GM03348 (cell line): Measurements from ENCODE around the gene TULP4.
A peak's percentile ranks its signal among the peaks of the same experiment; 100 is the strongest.
"Not testable (repeated sequence)": the region's sequence is repeated elsewhere in the genome, so short reads cannot be mapped to it uniquely, and the experiment has no call there.

Source experiments
- DNase-seq: peaks from one replicate; pipeline ENCODE4 v3.0.0; 2012; ENCODE audit warnings: low spot score

Gene TULP4

GRCh38 chr6:158531970-158532369 is 219.7 kb downstream of the TULP4 start:
- DNase-seq, result no peak

DNA sequence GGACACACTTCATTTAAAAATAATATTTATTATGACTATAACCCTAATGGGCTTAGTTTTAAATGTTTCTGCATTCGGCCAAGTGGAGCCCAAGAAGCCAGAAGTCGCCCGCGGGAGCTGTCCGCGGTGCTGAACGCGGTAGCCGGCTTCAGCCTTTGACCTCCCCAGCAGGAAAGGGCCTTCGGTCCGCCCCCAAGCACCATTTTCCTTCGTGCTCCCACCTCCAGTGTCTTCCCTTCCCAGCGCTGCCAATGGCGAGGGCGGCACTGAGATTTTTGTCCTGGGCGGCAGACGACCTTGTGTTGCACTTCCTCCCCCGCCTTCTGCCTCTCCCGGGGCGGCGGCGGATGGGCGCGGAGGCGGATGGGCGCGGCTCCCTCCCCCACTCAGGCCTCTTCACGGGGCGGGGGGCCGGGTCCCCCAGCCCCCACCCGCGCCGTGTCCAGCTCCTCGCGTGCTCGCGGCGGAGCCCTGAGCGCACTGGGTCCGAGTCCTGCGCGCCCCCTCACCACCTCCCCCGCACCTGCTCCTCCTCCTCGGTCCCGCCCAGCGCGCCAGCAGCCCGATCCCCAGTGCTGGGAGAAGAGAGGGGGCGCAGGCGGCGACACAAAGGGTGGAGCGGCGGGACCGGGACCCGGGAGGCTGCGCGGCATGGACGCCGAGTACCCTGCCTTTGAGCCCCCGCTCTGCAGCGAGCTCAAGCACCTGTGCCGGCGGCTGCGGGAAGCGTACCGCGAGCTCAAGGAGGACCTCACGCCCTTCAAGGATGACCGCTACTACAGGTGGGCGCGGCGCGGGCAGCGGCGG is 224.0 kb downstream of the TULP4 start:
- DNase-seq, result peak; percentile 87

DNA sequence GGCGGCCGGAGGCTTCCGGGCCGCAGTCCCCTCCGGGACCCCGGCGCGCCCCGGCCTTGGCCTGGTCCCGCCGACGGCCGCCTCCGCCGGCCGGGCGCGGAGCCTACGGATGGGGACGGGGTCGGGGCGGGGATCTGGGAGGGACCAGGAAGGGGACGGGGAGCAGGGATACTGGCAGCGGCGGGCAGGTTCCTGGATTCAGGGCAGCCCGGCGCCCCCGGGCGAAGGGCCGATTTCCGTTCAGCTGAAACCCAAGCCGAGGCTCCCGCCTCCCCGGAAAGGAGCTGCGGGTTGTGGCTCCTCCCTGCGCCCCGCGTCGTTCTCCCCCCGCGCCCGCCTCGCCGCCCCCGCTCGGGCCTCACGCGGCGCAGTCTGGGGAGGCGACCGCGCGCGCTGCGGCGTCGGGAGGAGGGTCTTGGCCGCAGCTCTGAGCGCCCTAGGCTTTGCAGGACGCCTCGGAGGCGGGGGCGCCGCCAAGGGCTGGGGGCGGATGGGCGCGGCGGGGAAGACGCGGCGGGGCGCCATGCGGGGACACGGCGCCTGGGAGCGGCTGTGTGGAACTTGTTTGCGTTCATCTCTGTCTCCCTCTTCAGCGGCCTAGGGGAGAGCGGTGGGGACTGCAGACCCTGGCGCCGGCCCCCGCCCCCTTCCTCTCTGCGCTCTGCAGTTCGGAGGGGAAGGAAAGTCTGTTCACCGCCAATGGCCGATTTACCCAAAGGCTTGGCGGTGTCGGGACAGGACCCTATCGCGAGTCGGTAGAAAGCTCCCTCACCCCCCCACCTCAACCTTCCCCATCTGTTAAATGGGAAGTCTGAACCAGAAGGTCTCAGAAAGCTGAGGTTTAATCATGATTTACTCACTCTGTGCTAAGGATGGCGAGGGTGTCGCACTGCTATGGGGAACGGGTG is 224.9 kb downstream of the TULP4 start:
- peak; percentile 29 for DNase-seq

- DNase-seq, result no peak
These were observed 226.5 kb downstream of the TULP4 start for GRCh38 chr6:158538741-158539140.

DNA sequence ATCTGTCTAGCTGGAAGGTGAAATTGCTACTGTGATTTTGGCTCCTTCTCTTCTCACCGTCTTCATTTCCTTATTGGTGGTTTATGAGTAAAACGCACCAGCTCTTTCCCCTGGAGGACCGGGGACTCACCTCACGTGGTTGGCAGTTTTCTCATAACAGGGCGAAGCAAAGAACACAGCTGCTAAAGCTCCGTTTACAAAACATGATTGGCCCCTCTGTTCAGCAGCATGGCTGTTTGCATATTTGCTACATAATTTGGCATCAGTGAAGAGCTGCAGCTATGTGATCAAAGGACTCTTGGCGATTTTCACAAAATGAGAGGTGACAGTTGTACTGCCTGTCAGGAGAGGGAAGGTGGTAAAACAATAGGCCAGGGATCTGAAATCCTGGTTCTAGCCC is 227.1 kb downstream of the TULP4 start:
- DNase-seq, result no peak

GRCh38 chr6:158539881-158540280 is 227.6 kb downstream of the TULP4 start:
- no peak for DNase-seq

GRCh38 chr6:158543606-158544185 is 231.4 kb downstream of the TULP4 start:
- DNase-seq, result no peak

DNA sequence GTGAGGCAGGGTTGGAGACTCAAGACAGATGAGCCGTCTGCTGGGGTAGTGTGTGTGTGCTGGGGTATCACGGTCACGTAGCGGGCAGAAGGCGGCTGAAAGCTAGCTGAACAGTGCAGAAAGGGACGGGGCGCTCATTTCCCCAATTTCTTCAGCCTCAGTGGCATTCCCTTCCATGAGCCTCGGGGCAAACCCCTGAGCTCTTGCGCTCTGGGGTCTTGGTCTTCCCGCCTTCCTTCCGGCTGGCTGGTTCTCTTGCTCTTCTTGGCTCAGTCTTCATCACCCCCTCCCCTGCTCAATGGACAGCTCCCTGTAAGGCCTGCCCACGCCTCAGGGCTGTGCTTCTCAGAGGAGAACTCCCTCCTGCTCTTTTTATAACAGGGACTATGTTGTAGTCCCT is 232.2 kb downstream of the TULP4 start:
- no peak for DNase-seq

DNA sequence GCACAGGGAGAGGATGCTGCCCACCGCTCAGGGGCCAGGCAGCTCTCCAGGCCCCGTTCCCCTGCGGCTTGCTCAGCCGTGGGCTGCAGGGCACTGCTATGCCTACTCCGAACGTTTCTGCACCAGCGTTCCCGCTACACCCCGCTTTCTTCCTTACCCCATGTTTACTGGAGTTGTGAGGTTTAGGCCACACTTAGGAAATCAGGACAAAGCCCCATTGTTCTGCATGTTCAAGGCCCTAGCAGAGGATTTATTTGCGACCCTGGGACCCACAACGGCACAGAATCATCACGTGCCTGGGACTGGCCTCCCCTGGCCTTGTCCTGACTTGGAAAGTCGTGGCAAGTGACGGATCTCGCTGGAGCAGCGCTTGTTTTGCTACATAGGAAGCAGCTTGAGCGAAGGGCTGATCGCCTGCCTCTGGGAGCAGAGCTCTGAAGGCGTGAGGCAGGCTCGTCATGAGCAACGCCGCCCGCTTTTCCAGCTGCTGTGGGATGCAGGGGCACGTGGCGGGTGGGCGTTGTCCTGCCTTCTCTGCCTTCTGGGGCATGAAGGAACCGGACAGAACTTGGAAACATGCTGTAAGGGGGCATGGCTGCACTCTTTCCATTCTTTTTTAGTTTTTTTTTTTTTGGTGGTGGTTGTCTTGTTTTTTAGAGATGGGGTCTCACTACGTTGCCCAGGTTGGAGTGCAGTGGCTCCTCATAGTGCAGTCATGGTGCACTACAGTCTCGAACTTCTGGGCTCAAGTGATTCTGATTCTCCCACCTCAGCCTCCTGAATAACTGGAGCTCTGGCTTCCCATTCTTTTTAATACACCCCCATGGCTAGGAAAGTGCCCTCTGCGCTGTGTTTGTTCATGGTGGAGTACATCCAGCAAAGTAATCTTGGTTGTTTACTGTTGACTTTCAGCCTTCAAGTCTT is 233.0 kb downstream of the TULP4 start:
- DNase-seq, result no peak

DNA sequence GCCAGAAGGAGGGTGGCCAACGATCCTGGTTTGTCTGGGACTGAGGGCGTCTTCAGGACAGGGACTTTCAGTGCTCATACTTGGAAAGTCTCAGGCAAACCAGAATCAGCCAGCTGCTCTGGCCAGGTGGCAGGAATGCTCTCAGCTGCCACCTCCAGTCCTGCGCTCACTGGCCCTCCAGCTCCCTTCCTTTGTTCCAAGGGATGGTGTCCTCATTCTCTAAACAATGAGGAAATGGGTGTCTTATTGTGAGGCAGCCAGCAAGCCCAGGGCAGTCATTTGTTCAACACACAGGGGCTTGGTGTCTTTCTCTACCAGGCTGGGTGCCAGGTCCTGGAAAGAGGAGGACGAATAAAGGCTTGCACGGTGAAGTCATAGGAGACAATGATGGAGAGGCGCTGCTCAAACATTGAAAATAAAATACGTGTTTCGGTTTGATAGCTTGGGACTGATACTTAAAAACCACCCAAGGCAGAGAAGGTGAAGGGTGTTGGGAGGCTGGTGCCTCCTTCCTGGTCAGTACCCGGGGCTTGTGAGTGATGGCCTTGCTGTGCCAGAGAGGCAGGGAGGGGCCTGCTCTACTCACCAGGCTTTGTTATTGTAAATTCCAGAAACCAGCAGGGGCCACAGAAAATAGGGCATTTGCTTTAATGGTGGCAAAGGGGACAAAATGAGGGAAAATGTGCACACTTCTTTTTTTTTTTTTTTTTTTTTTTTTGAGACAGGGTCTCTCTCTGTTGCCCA is 236.3 kb downstream of the TULP4 start:
- no peak for DNase-seq

GRCh38 chr6:158552055-158552795 is 240.0 kb downstream of the TULP4 start:
- no peak for DNase-seq

- no peak for DNase-seq
These were observed 240.5 kb downstream of the TULP4 start for GRCh38 chr6:158552796-158553138.

GRCh38 chr6:158554611-158555361 is 242.5 kb downstream of the TULP4 start:
- DNase-seq, result no peak

GRCh38 chr6:158556113-158556512 is 243.8 kb downstream of the TULP4 start:
- no peak for DNase-seq

DNA sequence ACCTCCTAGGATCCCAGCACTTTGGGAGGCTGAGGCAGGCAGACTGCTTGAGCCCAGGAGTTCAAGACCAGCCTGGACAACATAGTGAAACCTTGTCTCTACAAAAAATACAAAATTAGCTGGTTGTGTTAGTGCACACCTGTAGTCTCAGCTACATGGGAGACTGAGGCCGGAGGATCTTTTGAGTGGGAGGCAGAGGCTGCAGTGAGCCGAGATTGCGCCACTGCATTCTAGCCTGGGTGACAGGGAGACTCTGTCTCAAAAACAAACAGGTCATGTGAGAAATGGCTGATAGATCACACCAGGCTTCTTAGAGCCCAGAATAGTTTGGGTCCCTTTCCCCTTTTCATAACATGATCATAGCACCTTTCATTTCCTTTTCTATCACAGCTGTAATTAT is 244.8 kb downstream of the TULP4 start:
- not testable (repeated sequence) for DNase-seq

- DNase-seq, result no peak
These were observed 245.7 kb downstream of the TULP4 start for GRCh38 chr6:158557927-158558326.

DNA sequence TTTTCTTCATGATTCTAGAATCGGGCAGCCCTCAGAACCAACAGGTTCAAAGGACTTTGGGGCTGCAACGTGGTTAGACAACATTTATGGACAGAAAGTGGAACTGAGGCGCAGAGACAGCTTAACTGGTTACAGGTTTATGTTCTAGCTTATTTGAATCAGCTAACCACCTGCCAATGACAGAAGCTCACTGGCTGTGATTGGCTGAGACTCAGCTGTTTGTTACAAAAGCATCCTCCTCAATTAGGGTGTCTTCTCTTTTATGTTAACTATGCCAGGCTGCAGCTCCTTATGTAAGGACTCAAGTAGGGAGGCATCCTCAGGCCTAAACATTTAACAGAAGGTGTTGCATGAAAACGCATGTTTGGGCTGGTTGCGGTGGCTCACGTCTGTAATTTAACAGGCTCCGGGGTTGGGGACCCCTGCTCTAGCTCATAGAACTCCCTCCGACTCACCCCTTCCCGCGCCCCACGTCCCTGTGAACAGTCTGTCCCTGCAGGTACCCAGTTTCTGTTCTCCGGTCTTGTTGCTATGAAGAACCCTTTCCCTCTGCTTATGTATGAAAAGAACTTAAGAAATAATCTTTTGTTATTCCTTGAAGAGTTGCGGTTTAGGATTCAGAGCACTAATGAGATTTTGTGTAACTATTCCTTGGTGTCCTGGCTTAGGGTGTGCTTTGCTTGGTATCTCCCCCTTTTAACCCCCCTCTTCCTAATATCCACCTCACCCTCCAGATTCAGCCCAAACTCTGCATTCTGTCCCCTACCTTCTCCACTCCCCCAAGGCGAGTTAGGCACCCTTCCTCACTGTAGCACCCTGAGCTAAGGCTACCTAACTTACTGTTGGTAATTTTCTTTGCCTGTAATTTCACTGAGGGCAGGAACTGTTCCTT is 246.4 kb downstream of the TULP4 start:
- DNase-seq, result no peak

GRCh38 chr6:158559338-158559894 is 247.2 kb downstream of the TULP4 start:
- no peak for DNase-seq
